Prostate gland (tissue), 2 donors: ENCODE results near the gene TFF3. TPM values are rescaled to one million over a fixed set of nuclear protein-coding genes. Genes with fewer than 3 reads are reported as not detected.

Experiments
- DNase-seq: peaks from one replicate; pipeline ENCODE4 v3.0.0-alpha.2; 2019; ENCODE audit warnings: low spot score
- H3K27ac ChIP-seq, 2 donors: fragments of 200-600 bp; sonication (generic); 2 replicates each; pipeline ENCODE4 v1.5.1; 2017 to 2019
- H3K27me3 ChIP-seq: fragments of 200-600 bp; sonication (generic); replicated peaks from 2 replicates; pipeline ENCODE4 v1.5.1; 2019; ENCODE audit not compliant: insufficient read depth
- H3K36me3 ChIP-seq, 2 donors: fragments of 200-600 bp; sonication (generic); 1 replicate in 1 of 2; 2 replicates in 1 of 2; pipeline versions ENCODE4 v1.5.1 to v1.8.1; 2017 to 2019
- H3K4me1 ChIP-seq: fragments of 200-600 bp; sonication (generic); replicated peaks from 2 replicates; pipeline ENCODE4 v1.5.1; 2019
- H3K4me3 ChIP-seq, 2 donors: fragments of 200-600 bp; sonication (generic); 2 replicates each; pipeline ENCODE4 v1.5.1; 2017 to 2019
- H3K9me3 ChIP-seq: fragments of 200-600 bp; sonication (generic); 2 replicates; pipeline ENCODE4 v1.5.1; 2017
- CTCF ChIP-seq, 4 experiments: fragments of 200-600 bp in 2 of 4; fragments of 450-650 bp in 2 of 4; sonication (generic) in 2 of 4; IDR thresholded peaks; 1 replicate in 3 of 4; 2 replicates in 1 of 4; pipeline ENCODE4 v1.5.1; 2016 to 2019; ENCODE audit warnings: antibody characterized with exemption in 4 of 4, mild to moderate bottlenecking in 2 of 4, moderate library complexity in 2 of 4
- POLR2A ChIP-seq: fragments of 450-650 bp; IDR thresholded peaks from one replicate; pipeline ENCODE4 v1.6.1; 2016; ENCODE audit warnings: antibody characterized with exemption, mild to moderate bottlenecking
- POLR2AphosphoS5 ChIP-seq: sonication (generic); formaldehyde crosslinking; IDR thresholded peaks from one replicate; pipeline ENCODE4 v1.6.1; 2017; ENCODE audit warnings: antibody characterized with exemption
- WGBS: methylation state at CpG from one replicate; pipeline ENCODE4 v1.1.5; 2018; 5-methylcytosine and 5-hydroxymethylcytosine counted together
- intact Hi-C: fragments of 100-400 bp; cut with DNase I; formaldehyde crosslinking; loops from one replicate; pipeline ENCODE4 v1.14.2; 2022
- total RNA-seq, 2 donors: library from RNA; depleted of rRNA; stranded (reverse); fragments of >200 nt; gene quantifications; one replicate each; pipeline ENCODE4 v1.1.0, GENCODE V29; 2016

The TFF3 gene
- total RNA-seq, 2 donors from 2014 or later: 30.6 to 49.8 TPM

DNA sequence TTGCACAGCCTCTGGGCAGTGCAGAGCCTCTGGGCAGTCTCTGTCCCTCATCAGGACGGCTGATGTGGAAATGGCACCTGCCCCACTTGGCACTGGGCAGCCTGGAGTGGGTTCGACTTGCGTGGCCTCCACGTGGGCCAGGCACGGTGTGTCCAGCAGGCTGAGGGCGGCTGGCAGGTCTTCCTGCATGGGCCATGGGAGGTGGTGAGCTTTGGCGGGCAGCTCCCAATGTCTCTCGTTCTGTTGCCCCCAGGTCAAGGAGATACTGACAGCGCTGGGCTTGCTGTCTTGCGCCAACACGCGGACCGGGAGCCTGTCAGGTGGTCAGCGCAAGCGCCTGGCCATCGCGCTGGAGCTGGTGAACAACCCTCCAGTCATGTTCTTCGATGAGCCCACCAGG lies 33.2 kb downstream of the TFF3 start:
- no peaks in the 10 kb centered on the region for H3K36me3 ChIP-seq

DNA sequence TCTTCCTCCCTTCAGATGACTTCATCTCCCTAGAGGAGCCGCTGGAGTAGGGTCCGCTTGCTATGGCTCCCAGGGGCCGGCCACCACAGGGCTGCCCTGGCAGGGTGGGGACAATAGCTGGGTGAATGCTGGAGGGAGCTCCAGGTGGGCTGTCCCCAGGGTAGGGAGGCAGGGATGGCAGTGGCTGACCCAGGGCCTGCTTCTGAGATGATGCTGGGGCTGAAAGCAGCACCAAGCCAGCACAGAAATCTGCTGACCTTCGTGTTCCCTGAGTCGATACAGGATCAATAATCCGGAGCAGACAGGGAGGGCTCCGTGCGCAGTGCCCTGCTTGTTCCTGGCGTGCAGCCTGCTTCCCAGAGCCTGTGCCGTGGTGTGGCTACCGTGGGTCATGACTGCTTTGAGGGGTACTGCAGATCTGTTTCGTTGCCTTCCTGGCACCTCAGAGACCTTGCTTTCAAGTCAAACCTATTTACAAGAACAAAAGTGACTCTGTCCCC lies 34.0 kb downstream of the TFF3 start:
- intact Hi-C loops: no loop called here
- Histone ChIP-seq H3K4me1 (no peaks in the 10 kb centered on the region), H3K36me3 (no peaks in the 10 kb centered on the region), H3K9me3 (no peaks in the 10 kb centered on the region), H3K4me3 (no peak overlapping the region), H3K27me3 (no peaks in the 10 kb centered on the region), H3K27ac (no peak overlapping the region)
- TF ChIP-seq POLR2A (no peak), POLR2AphosphoS5 (no peak), CTCF (IDR thresholded peaks at IDR 0.05) (no peak)
- no peak for DNase-seq
- WGBS: 94% methylated on average over 12 of the region's 12 CpGs

More for the DNA sequence above, 33.2 kb downstream of the TFF3 start:
- DNase-seq: no peak
- no peaks in the 10 kb centered on the region for H3K27me3 ChIP-seq
- H3K9me3 ChIP-seq: no peaks in the 10 kb centered on the region
- H3K4me3 ChIP-seq: no peak overlapping the region
- no peak overlapping the region for H3K27ac ChIP-seq
- TF ChIP-seq CTCF (IDR thresholded peaks at IDR 0.05) (no peak), POLR2A (no peak), POLR2AphosphoS5 (no peak)
- WGBS: 97% methylated on average over 14 of the region's 18 CpGs
- no peaks in the 10 kb centered on the region for H3K4me1 ChIP-seq
- intact Hi-C loops: no loop called here

DNA sequence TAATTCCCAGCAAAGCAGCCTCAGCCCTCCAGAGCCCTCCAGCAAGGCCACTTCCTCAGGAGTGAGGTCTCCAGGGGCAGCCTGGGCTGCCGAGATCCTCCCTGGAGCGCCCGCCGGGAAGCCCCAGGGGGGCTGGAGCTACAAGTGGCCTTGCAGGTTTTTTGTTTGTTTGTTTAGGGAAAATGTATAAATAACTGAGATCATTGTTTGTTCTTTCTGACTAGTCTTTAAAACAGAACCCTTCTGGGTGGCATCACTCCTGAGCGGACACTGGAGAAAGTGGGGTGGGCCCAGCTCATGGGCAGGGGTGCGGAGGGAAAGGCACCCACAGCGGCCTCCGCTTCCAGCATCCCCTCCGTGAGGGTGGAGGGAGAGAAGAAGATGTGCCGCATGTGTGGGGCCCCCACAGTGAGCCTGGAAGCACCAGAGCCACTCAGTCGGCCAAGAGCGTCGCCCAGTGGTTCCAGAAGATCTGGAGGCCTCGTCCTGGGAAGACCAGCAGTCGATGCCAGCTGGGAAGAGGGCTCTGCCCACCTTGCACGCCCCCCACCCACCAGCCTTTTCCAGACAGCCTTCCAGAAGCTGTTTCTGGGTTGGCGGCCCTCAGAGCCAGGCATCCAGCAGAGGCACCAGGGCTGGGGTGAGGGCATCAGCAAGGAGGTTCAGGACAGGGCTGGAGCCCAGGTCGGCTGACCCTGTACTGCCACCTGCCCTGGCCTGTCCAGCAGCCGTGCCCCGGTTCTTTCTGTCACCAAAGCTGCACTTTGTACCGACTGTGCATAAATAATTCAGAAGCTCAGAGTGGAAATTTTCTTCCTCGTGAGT lies 34.6 kb downstream of the TFF3 start:
- Histone ChIP-seq H3K27me3 (no peaks in the 10 kb centered on the region), H3K4me3 (no peak overlapping the region), H3K4me1 (no peaks in the 10 kb centered on the region), H3K9me3 (no peaks in the 10 kb centered on the region), H3K27ac (no peak overlapping the region), H3K36me3 (no peaks in the 10 kb centered on the region)
- DNase-seq: no peak
- TF ChIP-seq CTCF (IDR thresholded peaks at IDR 0.05): no peak
- TF ChIP-seq POLR2AphosphoS5: no peak
- TF ChIP-seq POLR2A: no peak
- WGBS: 91% methylated on average over 22 of the region's 22 CpGs
- intact Hi-C loops: no loop called here

DNA sequence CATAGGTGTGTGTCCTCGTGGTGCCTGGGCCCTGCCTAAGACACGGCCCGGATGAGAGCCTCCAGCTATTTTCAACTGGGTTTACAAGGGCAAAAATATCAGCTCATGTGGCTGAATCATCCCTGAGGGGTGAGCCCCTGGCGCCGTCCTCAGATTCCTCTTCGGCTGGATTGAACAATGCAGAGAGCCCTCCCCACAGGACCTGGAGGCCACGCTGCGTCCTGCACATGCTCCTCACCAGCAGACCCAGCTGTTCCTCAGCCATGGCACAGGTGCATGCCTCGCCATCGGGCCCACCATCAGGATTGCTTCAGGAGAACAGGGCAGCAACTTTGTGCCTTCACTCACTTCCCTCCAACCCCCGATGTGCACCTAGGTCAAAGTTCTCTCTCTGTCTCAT lies 35.3 kb downstream of the TFF3 start:
- DNase-seq: no peak
- no peak for TF ChIP-seq POLR2AphosphoS5
- no peak for TF ChIP-seq CTCF (IDR thresholded peaks at IDR 0.05)
- no peak for TF ChIP-seq POLR2A
- Histone ChIP-seq H3K36me3 (no peaks in the 10 kb centered on the region), H3K27ac (no peak overlapping the region), H3K4me3 (no peak overlapping the region), H3K4me1 (no peaks in the 10 kb centered on the region), H3K9me3 (no peaks in the 10 kb centered on the region), H3K27me3 (no peaks in the 10 kb centered on the region)
- 91% methylated on average over 11 of the region's 11 CpGs for WGBS
- intact Hi-C loops: no loop called here
